NOMO-1 treated with DMSO at 0.1 percent for 48 hours (cell line): ENCODE data around the gene ACOX3.
"Not testable (repeated sequence)": the region's sequence is repeated elsewhere in the genome, so short reads cannot be mapped to it uniquely, and the experiment has no call there.

ENCODE experiments used
- DNase-seq: peaks from one replicate; lab custom pipeline; 2025; ENCODE audit not compliant: unreplicated experiment; lab: John Stamatoyannopoulos, UW

ACOX3 gene

DNA sequence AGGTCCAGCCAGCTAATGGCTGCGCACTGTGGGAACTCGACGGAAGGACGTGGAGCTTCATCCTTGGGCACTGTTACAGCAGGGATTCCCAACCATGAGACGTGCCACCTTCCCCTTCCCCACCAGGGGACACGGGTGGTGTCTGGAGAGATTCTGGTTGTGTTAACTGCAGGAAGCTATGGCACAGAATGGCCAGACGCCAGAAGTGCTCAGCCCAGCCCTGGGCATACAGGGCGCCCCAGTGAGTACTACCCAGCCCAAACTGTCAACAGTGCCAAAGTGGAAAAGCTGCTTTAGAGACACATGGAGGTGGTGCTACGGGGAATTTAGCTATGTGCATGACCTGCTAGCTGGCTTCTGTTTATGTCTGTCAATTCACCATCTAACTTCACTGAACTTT, 32.8 kb downstream of the ACOX3 start:
- DNase-seq: no peak

DNA sequence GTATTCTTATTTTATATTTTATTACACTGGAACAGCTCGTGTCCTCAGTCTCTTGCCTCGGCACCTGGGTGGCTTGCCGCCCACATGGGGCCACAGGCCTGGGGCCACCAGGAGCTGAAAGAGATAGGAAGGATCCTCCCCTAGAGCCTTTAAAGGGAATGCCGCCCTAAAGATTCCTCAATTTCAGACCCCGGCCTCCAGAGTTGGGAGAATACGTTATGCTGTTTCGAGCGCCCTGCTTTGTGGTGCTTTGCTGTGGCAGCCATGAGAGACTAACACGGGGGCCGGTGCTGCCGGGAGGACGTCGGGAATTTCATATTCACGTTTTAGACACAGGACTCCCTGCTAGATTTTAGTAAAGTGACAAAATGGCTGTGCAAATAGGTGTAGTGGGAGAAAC, 33.2 kb downstream of the ACOX3 start:
- no peak for DNase-seq

DNA sequence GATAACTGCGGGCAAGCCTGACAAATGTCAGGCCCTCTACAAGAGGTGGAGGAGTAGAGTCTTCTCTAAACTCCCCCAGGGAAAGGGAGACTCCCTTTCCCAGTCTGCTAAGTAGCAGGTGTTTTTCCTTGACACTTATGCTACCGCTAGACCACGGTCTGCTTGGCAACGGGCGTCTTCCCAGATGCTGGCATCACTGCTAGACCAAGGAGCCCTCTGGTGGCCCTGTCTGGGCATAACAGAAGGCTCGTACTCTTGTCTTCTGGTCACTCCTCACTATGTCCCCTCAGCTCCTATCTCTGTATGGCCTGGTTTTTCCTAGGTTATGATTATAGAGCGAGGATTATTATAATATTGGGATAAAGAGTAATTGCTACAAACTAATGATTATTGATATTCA, 33.6 kb downstream of the ACOX3 start:
- not testable (repeated sequence) for DNase-seq

DNA sequence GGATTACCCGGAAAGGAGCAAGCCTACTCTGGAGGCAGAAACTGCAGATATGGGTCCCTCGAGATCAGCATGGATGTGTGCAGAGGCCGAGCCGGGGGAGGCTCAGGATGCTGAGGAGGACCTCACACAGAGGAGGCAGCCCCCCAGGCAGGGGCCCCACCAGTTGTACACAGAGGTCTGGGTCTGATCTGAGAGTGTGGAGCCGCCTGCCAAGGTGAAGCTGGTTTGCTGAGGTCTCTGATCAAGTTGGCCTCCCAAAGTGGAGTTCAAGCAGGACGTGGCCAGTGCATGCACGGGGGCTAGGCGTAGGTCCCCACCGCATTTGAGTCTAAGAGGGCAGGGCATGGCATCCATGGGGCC, 35.0 kb downstream of the ACOX3 start:
- no peak for DNase-seq

DNA sequence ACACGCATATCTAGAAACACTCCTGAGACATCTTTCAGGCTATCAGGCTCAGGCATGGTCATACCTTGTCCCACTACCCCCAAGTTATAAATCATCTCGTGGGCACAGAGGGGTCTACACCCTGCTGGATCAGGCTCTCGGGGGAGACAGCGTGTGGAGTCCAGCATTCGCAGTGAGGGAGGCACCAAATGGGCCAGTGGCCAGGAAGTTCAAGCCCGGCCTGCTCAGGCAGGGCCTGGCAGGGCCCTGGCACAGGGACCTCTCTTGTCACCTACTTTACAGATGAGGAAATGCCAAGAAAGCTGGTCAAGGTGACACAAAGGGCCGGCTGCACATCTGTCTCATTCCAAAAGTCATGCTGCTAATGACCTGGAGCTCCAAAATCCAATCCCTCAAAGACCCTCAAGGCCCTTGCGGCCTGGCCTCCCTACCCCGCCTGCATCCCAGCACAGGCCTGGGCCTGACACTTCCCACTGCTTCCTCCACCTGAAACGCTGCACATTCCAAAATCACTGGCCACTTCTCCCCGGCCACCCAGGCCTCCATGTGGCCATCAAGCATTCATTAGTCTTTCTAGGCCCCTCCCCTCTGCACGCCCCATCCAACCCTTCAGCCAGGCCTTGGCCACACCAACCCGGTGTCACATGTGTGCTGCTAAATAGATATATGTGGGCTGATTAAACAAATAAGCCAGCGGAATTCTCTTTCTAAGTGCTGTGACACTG, 35.6 kb downstream of the ACOX3 start:
- DNase-seq: no peak

DNA sequence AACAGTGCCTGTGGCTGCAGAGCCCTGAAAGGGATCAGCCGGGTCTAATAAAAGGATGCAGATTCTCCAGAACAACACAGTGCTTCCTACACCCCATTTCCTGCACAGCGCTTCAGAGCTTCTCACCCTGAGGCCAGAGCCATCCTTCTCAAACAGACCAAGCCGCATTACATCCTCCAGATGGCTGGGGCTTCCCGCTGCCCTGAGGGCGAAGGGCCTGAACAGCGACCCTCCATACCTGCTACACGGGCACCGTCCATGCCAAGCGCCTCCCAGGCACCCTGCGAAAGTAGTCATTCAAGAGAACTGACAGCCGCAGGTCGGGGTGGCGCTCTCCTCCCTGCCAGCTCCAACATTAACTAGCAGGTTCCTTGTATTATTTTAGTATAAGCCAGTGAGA, 36.5 kb downstream of the ACOX3 start:
- DNase-seq: no peak

DNA sequence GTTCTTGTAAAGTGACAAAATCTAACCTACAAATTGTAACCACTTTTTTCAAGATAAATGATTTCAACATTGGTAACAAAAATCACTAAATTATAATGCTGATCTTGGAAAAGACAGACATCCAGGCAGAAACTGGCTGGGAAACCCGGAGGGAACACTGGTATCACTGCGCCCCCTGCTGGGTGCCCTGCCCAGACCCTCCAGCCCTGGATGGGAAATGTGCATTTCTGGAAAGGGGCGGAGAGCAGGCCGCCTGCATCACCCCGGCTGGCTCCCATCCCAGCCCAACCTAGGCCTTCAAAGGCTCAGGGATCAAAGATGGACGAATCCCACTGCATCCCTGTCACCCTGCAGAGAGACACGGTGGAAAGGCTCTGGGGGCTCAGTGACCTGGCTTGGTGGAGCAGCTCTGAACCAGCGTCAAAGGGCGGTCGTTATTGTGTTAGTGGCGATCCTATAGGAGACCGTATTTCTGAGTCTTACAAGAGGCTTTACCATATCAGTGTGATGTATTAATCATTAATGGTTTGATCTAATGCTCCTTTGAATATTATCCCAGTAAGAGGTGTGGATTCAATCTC, 37.3 kb downstream of the ACOX3 start:
- DNase-seq: peak; percentile 56

DNA sequence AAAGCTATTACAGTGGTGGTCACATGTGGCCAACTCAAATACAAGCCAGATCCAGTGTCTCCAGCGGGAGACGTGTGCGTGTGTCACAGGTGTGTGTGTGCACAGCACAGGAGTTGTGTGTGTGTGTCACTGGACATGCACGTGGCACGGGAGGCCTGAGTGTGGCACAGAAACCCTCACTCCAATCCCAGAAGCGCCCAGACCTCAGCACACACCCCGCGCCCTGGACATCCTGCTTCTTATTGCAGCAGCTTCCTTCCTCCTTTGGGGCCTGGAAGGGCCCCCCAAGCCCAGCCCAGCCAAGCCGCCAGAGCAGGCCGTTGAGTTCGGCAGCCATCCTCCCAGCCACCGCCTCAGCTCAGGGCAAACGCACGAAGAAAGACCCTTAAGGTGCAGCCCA, 37.9 kb downstream of the ACOX3 start:
- DNase-seq: peak; percentile 56

DNA sequence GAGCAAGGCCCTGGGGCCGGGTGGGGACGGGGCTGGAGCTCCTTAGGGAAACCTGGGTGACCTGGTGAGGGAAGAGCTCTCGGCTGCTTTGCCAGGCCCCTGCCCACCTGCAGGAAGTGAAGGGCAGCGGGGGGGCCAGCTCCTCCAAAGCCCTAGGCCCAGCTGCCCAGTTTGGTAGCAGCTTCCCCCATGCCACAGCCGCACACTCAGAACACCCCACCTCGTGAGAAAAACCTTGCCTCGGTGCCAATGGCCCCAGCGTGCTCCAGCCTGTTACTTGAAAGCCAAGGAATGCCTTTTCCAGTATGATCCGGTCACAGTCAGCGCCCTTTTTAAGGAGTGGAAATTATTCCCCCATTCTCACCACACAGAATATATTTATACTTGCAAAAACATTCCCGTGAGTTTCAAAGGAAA, 38.3 kb downstream of the ACOX3 start:
- DNase-seq: no peak

DNA sequence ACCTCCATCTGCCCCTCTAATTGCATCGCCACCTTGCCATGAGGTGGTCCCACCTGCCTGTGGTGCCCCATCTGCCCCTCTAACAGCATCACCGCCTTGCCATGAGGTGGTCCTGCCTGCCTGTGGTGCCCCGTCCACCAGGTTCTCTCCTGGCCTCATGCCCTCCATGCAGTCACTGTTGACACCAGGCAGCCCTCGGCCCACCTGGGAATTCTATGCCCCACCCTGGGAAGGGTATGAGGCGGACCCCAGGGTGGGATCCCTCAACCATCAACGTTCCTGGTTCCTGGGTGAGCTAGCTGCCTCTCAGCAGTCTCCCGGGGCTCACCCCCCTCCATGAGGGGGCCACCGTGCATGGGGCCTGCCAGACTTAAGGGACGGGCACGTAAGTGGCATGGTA, 38.9 kb downstream of the ACOX3 start:
- no peak for DNase-seq

DNA sequence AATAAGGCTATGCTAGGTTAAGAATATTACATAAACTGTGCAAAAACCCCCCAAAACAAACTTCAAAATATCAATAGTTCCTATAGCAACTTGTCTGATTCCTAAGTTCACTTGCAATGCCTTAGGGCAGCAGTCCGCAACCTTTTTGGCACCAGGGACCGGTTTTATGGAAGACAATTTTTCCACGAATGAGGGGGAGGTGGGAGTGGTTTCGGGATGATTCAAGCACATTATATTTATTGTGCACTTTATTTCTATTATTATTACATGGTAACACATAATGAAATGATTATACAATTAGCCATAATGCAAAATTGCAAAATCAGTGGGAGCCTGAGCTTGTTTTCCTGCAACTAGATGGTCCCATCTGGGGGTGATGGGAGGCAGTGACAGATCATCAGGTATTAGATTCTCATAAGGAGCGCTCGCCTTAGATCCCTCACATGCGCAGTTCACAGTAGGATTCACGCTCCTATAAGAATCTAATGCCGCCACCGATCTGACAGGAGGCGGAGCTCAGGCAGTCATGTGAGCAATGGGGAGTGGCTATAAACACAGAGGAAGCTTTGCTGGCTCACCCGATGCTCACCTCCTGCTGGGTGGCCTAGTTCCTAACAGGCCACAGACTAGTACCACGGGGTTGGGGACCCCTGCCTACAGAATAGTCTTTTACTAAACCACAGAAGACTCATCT, 39.7 kb downstream of the ACOX3 start:
- DNase-seq: no peak

DNA sequence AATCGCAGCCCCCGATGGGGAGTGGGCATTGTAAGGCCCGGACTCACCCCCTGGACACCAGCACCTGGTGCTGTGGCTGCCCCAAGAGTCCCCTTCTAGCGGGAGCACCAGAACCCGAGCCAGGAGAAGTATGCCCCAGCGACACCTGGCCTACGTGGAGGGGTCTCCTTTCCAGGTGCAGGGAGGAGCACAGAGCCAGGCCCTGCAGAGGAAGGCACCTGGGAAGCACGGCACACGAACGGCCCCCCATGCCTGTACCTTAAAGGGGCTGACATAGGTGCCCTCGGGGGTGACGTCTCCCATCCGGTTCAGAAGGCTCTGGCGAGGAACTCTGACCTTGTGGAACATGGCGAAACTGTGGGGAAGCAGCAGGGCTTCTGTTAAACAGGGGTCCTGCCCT, 41.2 kb downstream of the ACOX3 start:
- DNase-seq: no peak

DNA sequence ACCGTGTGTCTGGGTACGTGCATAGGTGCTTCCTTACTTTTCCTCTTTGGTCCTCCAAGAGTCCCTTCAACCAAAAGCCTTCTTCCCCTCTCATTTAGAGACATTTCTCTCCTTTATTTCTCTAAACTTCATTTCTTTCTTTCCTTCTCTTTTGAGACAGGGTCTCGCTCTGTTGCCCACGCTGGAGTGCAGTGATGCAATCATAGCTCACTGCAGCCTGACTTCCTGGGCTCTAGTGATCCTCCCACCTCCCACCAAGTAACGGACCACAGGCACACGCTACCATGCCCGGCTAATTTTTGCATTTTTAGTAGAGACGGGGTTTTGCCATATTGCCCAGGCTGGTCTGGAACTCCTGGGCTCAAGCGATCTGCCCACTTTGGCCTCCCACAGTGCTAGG, 42.2 kb downstream of the ACOX3 start:
- DNase-seq: no peak

DNA sequence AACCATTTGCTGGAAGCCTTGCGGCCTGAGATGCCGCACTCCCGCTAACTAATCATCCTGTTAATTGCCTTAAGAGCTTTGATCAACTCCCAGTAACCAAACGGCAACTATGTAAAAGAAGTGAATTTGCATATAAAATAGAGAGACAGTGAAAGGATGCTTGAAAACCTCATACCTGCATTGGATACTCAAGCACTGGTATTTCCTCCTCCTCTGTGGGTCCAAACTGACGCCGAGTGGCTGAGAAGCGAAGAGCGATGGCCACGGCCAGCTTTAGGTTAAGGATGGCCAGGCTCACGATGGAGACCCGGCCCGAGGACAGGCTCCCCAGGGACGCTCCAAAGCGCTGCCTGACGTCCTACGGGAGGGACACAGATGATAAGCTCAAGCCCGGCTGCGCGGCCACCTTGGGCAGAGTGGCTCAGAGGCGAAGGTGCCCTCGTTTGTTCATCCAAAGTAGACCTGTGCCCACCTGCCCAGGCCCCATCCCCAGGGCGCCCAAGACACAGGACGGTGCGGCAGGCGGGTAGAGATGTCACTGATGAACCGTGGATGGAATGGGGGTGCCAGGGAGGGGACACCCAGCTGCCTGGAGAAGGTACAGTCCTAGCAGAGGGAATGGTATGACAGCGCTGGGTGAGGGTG, 43.6 kb downstream of the ACOX3 start:
- DNase-seq: no peak

DNA sequence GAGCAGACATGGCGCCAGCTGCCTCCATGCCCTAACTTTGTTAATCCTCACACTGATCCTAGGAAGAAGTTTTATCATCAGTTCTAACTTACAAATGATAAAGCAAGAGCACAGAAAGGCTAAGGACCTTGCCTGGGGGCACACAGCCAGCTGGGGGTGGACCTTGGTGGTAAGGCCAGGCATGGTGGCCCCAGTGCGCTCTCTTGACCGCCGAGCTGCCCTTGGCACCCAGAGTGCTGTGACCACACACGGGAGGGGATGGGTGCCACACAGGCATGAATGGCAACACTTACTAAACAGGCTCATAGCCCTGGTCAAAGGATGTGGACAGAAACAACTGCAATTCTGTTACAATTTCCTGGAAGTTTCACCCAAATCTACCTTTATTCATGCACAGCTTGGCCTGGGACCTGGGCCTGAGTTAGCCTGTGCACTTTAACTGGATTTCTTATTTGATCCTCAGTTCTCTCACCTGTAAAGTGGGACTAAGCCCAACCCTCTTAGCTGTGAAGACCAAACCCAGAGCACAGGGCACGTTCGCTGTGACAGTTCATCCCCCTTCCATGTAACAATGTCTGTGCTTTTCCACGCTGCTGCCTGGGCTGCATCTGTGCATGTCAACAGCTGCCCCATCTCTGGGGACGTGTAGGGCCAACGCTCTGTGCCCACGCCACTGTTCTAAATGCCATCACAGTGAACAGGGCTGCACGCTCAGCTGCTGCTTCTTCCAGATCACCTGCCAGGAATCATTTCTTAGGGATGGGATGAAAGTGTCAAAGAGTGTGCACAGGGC, 44.8 kb downstream of the ACOX3 start:
- DNase-seq: no peak

DNA sequence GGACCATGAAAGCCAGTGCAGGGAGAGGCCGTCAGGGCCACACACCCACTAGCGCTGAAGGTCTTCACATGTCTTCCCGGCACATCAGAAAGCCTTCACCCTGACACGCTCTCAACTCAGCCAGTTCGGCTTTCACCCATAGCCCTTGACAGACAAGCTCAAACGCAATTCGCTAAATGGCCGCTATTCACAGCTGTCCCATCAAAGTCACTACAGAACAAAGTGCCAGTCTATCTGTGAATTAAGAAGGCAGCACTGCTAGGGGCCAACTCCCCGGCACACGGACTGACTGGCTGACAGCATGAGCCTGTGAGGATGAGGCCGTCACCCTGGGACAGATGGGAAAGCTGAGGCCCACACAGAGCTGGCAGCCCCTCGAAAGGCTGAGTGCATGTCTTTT, 45.7 kb downstream of the ACOX3 start:
- DNase-seq: no peak

DNA sequence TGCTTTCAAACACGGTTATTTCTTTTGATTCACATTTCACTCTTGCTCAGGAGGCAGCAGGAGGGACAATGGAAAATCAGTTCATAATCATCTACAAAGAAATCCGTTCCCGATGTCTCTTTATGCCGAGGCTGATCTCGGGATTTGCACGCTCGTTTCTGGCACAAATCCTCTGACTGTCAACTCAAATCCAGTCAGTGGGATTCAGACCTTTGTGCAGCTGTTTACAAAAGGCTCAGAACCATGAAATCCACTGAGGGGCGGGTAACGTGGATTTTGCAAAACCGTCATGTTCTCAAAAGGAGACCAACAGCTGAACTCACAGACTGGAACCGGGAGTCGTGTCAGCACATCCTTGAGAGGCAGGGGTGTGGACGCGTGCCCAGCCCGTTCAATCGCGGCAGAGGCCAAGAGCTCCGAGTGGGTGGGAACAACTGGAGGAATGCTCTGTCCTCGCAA, 46.4 kb downstream of the ACOX3 start:
- no peak for DNase-seq

DNA sequence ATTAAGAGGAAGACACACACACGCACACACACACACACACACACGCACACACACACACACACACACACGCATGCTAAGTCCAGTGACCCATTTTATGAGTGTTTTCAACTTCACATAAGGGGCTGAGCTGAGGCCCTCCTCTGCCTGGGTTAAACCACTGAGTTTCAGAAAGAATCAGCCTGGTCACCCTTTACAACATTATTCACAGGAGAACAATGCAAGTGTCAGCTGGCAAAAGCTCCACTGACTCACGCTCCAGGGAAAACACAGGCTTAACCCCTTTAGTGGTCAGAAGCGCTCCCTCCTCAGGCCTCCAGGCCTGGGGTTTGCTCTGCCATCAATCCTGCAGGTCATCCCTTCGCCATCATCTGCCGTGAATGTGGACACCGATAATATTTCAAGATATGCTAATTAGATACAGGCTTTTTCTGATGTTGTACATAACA, 46.9 kb downstream of the ACOX3 start:
- no peak for DNase-seq

DNA sequence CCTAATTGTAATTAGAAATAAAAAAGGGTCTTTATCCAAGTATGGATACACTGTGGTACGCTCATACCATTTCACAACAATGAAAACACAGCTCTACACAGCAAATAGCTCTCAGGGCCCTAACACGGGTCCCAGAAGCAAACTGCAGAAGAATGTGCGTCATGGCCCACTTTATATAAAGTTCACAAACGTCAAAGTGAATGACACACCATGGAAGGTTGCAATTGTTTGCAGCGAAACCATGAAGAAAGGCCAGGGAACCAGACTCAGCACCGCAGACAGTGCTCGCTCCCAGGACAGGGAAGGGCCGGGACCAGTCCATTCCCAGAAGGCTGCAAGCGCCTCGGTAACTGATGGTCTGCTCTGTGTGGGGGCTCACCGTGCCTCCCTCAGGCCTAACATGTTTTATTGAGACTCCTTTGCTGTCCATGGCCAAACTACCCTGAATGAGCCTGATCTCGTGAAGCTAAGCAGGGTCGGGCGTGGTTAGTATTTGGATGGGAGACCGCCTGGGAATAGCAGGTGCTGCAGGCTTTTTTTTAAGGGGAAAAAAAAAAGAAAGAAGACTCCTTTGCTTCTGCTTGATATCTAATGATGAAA, 47.8 kb downstream of the ACOX3 start:
- no peak for DNase-seq

DNA sequence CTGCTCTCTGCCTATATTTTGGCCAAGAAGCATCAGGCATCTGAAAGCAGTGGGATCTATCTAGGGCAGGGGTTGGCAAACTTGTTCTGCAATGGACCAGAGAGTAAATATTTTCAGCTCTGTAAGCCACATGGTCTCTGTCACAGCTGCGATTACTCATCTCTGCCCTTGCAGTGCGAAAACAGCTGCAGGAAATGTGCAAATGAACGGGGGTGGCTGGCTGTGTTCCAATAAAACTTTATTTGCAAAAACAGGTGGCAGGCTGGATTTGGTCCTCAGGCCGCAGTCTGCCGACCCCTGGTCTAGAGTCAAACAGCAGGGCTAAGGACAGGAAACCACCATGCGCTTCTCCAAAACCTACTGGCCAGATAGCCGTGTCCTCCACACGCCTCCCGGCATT, 48.6 kb downstream of the ACOX3 start:
- no peak for DNase-seq

DNA sequence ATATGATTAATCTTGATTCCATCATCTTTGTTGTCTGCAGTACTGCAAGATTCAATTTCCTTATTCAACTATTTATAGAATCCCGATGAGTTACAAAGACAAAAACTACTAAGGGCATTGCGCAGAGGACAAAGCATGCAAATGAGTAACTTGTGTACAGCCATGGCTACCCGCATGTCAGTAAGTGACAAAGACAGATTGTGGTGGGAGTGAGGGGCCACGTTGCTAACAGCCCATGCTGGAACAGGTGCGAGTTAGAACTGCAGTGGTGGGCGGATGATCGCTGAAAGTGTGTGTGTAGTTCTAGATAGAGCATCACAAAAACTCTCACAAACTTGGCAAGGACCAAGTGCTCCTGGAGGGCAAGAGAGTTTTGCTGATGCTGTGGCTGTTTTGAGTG, 49.5 kb downstream of the ACOX3 start:
- no peak for DNase-seq
